ENCODE results near the gene PTBP1.

Gene PTBP1

DNA sequence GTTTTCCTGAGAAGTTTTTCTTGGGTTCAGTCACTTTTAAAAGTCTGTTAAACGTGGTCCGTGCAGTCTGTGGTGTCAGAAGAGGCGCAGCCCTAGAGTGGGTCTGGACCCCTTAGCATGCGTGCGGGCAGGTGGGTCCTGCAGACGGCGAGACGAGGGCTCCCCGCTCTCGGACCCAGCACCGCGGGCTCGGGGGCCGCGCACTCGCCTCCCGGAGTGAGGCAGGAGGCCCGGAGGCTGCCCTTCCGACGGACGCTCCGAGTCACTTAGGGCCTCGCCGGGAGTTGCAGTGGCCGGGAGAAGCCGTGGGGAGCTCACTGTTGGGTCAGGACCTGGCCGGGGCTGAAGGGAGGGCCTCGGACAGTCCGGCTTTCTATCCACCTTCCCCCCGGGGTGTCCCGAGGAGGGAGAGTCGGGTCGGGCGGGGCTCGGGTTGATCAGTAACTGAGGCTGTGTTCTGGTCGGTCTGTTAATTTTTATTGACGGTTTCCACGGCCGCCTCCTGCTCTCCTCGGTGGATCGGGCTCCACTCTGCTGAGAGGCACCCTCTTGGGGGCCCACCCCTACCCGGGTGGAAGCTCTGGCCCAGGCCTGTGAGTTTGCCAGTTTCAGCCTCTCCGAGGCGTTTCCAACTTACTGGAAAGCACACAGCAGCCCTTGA is 1.3 kb downstream of the PTBP1 start:
- DNase-seq = peak; percentile 27 to 46

DNA sequence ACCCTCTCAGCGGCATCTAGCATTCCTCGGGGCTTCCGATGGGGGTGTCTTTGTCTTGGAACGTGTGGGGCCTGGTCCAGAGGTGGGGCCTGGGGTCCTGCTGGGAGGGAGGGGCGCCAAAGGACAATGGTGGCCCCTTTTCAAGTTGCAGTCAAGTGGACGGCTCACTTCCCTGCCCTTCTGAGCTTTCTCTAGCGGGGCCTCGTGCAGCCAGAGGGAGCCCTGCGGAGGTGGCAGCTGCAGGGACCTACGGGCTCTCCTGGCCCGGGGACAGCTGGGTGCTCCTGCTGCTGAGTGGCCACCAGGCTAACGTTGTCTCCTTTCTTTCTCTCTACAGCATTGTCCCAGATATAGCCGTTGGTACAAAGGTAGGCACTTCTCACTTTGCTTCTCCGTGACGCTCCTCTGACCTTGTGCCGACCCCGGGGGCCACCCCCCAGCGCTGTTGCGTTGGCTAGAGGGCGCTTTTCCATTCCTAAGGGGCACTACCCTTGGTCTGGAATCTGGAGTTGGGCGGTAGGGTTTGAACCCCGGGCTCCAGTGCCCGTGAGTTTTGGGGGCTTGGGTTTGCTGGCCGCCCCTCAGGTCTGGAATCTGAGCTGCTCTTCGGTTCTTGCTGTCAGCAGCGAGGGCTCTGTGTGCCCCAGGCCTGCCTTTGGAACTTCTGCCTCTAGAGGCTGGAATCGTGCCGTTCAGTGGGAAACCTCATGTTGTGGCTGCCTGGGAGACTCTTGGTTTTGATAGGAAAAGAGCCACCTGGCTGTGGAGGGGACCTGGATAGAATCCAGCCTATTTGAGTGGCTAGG is 2.0 kb downstream of the PTBP1 start:
- DNase-seq = peak in 1 of 2 donors; percentile 37

DNA sequence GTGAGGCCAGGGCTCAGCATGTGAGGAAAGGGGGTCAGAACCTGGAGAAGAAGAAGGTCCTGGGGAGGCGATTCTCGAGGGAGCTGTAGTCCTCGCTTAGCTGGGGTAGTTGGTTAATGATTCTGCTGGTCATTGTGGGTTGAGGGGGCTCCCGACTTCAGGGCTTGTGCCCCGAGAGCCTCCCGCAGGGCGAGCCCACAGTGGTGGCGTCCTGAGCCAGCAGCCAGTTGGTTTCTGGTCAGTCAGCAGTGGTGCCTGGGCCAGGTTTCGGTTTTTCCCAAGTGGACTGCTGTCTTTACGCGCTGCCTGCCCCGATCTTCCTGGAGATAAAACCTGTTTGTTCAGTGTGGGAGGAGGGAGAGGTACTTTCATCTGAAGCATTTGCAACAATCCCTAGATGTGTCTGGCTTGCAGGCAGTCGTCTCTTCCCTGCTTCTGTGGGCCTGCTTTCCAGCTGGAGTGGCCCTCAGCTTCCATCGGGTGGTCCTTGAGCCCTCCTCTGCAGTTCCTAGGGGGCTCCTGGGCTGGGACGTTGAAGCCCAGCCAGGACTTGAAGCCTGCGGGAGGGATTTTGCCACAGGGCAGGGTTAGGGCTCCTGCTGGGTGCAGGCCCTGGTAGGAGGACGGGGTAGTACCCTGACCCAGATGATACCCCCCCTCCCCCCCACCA is 3.2 kb downstream of the PTBP1 start:
- DNase-seq = peak in 1 of 2 donors; percentile 10

DNA sequence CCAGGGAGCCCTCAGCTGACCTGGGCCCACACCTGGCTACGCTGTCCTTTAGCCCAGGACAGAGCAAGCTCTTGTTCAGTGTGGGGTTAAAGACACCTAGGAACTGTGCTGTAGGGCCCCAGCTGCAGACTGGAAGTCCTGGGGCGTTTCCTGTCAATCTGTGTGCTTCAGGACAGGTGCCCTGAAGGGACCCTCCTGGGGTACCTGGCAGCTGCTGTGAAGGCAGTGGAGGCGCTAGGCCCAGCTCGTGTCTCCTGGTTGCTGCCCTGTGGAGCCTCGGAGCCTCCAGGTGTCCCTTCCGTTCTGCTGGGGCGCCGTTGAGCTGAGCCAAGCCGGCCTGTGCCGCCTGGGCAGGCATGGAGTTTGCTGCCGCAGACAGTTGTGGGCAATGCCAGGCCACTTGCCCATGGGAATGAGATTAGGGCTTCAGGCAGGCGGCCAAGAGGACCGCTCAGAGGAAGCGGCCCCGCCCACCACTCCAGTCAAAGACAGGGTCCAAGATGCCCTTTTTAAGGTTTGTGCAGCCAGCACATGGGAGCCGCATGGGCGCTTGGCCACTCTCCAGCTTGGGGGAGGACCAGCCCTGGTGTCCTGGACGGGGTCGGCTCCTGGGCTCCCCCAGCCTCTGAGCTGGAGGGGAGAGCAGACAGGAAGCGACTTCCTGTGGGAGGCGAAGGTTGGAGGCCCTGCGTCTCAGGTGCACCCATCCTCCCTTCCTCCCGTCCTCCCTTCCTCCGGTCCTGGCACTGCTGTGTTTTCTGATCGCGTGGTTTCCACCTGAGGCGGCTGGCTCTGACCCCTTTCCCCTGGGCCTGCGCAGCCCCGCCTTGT is 4.0 kb downstream of the PTBP1 start:
- peak in 1 of 2 donors; percentile 39 for DNase-seq

DNA sequence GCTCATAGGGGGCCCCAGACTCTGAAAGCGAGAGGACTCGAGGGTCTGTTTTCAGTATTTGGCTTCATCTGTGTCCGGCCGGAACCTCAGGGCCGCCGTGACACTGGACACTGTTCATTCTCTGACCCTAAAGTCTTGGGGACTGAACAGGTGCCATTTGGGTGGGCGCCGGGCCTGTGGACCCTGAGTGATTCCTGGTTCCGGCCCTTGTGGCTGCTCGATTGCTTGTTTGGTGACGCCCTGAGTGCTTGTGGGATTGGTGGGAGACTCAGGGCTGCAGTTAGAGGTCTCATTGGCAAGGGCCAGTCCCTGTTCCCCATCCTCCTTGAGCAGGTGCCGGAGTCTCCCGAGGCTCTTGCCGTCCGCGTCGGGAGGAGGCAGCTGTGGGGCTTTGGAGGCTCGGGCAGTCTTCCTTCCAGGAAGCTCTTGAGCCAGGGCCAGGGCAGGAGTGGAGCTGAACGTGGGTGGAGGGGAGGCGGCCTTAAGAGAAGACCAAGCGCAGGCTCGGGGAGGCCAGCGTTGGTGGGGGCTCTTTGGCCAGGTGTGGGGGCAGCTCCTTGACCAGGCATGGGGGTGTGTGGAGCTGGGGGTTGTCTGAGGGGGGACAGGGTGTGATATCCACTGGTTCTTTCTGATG is 4.7 kb downstream of the PTBP1 start:
- DNase-seq = no peak

DNA sequence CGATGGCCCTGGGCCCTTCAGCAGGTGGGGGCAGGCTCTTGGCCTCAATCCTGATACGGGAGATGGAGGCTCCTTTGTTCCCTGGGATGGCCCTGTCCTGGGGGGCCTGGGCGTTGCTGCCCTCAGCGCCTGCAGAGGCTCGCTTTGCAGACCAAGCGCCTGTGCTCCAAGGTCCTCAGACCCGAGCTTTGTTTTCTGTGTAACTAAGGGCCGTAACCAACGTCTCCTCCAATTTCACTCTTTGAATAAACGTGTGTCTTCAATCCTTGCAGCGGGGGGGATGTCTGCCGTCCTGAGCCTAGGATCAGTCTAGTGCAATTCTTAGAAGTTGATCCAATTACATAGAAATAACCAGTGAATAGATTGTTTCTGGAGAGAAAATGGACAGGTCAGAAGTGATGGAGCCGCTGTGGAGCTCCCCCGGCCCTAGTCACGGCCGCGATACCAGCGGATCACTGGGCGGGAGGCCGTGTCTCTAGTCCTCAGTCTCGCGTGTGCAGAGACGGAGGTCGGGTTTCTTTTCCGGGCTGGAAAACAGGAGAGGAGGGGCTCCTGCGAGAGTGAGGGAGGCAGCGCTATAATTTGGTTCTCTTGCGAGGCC is 5.3 kb downstream of the PTBP1 start:
- DNase-seq = no peak

DNA sequence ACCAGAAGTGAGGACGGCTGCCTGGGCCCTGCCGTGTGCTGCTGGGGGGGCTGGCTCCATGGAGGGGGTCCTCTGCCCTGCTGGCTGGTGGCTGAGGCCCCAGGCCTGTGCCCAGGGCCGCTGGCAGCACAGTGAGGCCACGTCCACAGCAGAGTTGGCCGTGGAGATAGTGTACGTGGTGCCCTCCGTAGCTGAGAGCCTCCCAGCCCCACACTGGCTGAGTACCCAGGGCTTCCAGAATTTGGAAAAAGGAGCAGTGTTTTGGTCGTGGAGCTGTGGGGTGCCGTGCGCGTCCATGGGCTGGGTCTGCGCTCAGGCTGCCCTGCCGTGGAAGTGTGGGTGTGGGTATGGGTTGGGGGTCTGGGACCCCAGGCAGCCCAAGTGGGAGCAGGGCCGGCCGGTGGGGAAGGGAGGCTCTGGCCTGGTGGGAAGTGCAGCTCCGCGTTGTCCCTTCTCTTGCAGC is 5.9 kb downstream of the PTBP1 start:
- DNase-seq = no peak

DNA sequence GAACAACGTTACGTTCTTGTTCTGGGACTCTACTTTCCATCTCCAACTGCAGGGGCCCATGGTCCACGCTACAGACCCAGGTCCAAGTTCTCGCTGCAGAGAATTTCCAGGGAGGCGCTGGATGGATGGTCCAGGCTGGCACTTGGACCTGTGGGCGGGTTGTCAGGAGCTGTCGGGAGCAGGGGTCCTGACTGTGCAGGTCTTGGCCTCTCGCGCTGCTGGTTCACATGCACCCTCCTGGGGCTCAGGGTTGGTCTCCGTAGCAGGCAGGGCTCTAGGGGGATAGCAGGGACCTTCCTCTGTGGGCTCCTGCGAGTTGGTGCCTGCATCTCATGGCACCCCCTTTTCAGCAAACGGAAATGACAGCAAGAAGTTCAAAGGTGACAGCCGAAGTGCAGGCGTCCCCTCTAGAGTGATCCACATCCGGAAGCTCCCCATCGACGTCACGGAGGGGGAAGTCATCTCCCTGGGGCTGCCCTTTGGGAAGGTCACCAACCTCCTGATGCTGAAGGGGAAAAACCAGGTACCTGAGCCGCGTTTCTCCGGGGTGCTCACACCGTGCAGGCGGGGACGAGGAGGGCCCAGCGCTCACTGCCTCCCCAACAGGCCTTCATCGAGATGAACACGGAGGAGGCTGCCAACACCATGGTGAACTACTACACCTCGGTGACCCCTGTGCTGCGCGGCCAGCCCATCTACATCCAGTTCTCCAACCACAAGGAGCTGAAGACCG is 6.6 kb downstream of the PTBP1 start:
- no peak for DNase-seq

DNA sequence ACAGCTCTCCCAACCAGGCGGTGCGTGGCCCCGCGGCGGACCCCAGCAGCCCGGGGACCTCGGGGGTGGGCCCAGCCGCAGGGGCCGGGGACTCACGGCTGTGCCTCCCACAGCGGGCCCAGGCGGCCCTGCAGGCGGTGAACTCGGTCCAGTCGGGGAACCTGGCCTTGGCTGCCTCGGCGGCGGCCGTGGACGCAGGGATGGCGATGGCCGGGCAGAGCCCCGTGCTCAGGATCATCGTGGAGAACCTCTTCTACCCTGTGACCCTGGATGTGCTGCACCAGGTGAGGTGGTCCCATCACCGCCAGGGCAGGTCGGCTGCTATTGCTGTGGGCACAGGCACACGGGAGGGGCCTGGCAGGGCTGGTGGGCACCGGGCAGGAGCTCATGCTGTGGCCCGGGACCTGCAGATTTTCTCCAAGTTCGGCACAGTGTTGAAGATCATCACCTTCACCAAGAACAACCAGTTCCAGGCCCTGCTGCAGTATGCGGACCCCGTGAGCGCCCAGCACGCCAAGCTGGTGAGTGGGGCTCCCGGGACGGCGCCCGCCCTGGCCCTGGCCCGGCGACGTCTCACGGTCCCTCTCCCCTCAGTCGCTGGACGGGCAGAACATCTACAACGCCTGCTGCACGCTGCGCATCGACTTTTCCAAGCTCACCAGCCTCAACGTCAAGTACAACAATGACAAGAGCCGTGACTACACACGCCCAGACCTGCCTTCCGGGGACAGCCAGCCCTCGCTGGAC is 7.3 kb downstream of the PTBP1 start:
- no peak for DNase-seq

DNA sequence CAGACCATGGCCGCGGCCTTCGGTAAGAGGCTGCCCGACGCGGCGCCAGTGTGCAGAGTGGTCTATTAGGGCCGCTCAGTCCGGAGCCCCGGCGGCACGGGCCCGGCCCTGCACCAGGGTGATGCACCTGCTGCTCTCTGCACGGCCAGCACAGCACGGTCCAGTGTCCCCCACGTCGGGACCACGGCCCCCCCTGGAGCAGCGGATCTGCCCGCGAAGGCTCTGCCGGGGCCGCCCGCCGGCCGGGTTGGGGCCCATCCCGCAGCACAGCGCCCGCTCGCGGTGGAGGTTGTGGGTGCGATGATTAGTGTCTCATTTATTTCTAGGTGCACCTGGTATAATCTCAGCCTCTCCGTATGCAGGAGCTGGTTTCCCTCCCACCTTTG is 7.9 kb downstream of the PTBP1 start:
- no peak for DNase-seq

DNA sequence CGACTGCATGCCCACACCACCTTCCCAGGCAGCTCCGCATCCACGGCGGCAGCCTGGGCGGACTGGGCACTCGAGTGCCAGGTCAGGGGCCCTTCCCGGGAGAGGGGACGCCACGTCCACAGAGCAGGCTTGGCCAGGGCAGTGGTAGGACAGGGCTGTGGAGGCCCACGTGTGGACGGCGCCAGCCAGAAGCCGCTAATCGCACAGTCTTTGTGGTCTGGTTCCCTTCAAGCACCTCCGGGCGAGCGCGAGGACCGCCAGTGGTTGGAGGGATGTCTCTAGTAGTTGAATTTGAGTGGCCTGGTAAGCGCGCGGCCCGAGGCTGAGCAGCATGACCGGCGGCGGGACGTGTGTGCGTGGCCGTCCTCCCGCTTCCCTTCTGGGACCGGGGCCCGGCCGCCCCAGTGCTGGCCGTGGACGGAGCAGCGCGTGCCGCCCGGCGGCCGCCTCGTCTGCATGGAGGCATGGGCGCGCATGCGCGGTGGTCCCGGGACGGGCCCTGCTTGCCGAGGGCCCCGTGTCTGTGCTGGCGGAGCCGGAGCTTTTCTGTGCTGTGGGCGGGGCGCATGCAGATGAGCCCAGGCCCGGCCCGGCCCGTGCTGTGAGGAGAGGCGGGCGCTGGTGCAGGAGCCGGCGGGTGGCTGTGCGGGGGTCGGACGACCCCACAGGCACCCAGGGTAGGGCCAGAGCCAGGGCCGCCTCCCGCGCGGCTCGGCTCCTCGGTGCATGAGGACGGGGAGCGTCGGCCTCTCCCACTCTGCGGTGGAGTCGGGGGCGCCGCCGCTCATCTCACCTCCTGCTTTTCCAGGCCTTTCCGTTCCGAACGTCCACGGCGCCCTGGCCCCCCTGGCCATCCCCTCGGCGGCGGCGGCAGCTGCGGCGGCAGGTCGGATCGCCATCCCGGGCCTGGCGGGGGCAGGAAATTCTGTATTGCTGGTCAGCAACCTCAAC is 8.6 kb downstream of the PTBP1 start:
- DNase-seq = no peak

DNA sequence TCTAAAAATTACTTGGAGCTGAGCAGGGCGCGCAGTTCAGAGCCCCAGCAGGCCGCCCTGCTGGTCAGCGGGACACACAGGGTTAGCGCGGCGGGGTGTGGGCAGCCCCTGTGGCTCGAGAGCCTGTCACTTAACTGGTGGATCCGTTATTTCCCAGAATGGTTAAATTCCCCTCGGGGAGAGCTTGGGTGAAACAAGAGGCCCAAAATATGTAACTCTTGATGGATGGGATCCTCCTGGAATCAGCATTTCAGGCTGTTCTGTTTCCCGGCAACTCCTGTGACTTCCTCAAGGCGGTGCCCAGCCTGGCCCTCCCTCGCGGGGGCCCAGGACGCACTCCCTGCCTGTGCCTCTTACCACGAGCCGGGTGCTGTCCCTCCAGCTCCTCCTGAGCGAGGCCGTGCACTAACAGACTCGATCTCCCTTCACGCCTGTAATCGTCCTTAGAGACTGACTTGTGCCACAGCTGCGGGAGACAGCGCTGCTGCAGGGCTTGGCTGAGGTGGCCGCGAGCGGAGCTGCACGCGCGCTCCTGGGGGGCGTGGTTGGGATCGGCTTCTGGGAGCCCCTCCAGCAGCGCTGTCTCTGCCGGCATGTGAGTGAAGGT is 9.7 kb downstream of the PTBP1 start:
- DNase-seq = no peak

DNA sequence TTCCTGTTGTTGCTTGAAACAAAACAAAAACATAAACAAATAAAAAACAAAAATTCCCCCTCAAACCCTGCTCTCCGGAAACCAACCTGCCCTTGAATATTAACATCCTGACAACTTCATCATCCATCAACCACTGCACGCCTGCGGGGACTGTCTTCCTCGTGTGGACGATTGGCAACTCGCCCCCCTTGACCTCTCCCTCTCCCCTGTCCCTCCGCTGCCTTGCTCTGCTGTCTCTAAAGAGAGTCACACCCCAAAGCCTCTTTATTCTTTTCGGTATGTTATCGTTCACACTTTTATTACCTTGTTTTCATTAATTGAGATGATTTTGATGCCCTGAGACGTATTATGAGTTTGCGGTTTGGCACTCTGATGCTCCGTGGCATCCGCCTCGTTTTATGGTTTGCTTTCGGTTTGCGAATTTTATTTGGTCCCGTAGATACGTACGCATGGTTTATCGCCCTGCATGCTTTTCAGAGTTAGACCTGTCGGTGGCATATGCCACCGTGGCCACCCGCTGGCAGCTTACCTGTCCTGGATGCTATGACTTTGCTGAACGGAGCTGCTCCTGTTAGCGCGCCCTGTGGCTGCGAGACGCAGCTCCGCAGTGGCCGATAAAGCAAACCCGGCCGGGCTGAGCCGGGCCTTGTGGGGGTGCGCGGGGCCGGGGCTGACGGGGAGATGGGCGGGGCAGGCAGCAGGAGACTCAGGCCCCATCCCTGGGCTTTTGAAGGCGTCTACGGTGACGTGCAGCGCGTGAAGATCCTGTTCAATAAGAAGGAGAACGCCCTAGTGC is 10.6 kb downstream of the PTBP1 start:
- no peak for DNase-seq

DNA sequence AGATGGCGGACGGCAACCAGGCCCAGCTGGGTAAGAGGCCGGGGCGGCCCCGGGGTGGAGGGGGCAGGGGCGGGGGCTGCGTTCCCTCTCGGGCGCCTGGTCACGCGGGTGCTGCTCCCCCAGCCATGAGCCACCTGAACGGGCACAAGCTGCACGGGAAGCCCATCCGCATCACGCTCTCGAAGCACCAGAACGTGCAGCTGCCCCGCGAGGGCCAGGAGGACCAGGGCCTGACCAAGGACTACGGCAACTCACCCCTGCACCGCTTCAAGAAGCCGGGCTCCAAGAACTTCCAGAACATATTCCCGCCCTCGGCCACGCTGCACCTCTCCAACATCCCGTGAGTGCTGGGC is 11.1 kb downstream of the PTBP1 start:
- DNase-seq = no peak

DNA sequence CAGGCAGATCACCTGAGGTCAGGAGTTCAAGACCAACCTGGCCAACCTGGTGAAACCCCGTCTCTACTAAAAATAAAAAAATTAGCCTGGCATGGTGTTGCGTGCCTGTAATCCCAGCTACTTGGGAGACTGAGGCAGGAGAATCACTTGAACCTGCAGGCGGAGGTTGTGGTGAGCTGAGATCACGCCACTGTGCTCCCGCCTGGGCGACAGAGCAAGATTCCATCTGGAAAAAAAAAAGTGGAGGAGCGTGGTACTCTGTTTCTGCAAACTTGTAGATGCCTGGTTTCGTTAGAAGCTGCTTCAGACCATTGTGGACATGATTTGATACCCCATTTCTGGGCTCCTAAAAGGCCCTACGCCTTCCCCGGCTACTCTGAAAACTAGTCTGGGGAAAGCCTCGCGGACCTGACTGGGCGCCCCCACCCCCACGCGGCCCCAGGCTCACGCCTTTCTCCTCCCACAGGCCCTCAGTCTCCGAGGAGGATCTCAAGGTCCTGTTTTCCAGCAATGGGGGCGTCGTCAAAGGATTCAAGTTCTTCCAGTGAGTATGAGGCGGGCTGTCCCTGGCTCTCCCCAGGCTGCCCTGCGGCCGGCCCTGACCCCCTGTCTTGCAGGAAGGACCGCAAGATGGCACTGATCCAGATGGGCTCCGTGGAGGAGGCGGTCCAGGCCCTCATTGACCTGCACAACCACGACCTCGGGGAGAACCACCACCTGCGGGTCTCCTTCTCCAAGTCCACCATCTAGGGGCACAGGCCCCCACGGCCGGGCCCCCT is 13.0 kb downstream of the PTBP1 start:
- no peak for DNase-seq

DNA sequence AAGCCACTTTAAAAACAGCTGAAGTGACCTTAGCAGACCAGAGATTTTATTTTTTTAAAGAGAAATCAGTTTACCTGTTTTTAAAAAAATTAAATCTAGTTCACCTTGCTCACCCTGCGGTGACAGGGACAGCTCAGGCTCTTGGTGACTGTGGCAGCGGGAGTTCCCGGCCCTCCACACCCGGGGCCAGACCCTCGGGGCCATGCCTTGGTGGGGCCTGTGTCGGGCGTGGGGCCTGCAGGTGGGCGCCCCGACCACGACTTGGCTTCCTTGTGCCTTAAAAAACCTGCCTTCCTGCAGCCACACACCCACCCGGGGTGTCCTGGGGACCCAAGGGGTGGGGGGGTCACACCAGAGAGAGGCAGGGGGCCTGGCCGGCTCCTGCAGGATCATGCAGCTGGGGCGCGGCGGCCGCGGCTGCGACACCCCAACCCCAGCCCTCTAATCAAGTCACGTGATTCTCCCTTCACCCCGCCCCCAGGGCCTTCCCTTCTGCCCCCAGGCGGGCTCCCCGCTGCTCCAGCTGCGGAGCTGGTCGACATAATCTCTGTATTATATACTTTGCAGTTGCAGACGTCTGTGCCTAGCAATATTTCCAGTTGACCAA is 13.7 kb downstream of the PTBP1 start:
- DNase-seq = peak in 1 of 2 donors; percentile 7

DNA sequence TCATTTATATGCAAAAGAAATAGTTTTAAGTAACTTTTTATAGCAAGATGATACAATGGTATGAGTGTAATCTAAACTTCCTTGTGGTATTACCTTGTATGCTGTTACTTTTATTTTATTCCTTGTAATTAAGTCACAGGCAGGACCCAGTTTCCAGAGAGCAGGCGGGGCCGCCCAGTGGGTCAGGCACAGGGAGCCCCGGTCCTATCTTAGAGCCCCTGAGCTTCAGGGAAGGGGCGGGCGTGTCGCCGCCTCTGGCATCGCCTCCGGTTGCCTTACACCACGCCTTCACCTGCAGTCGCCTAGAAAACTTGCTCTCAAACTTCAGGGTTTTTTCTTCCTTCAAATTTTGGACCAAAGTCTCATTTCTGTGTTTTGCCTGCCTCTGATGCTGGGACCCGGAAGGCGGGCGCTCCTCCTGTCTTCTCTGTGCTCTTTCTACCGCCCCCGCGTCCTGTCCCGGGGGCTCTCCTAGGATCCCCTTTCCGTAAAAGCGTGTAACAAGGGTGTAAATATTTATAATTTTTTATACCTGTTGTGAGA is 14.3 kb downstream of the PTBP1 start:
- DNase-seq = no peak

Data from stimulated activated CD4-positive, alpha-beta T cell treated with anti-CD3 and anti-CD28 coated beads, Interleukin-2, amount 100 ng/mL, for 24 hours (primary cell).